A549 (cell line): ENCODE measurements around the gene PGPEP1. TPM values are rescaled to one million over a fixed set of nuclear protein-coding genes. Genes with fewer than 3 reads are reported as not detected.

Experiments used
- ATAC-seq, 2 experiments: fragments of 200-7000 bp in 1 of 2; fragments of >200 bp in 1 of 2; cut with Nextera tagmentation in 1 of 2; cut with Tn5 transposase in 1 of 2; 3 replicates each; pipeline versions ENCODE4 v1.8.0 to v1.9.1; 2018 to 2020; ENCODE audit warnings: mild to moderate bottlenecking in 1 of 2, moderate library complexity in 1 of 2
- CTCF ChIA-PET: fragments of 300-600 bp; sonication (Branson Sonifier 250); formaldehyde crosslinking; extraction: SDS; loops from one replicate; lab custom pipeline; 2021; ENCODE audit warnings: antibody characterized with exemption, inconsistent platforms; lab: Yijun Ruan, JAX
- POLR2A ChIA-PET: fragments of 350-600 bp; formaldehyde crosslinking; extraction: SDS; loops from one replicate; lab custom pipeline; 2021; ENCODE audit warnings: antibody characterized with exemption, inconsistent platforms; lab: Yijun Ruan, JAX
- DNase-seq, 2 experiments: peaks; one replicate each; pipeline versions ENCODE4 v3.0.0 to v3.0.0-alpha.2; 2011 to 2016; ENCODE audit warnings: low read depth in 1 of 2, low spot score in 1 of 2
- FAIRE-seq: peaks from 2 replicates; lab custom pipeline; 2011; peaks lifted over from hg19 to GRCh38; lab: Jason Lieb, UNC
- H3K27ac ChIP-seq, 2 experiments: fragments of >200 bp; sonication (Bioruptor Twin); formaldehyde crosslinking; 3 replicates each; pipeline ENCODE4 v1.5.1; 2016 to 2017
- H3K4me1 ChIP-seq: fragments of >200 bp; sonication (Bioruptor Twin); formaldehyde crosslinking; 3 replicates; pipeline ENCODE4 v1.6.1; 2016
- H3K4me2 ChIP-seq: fragments of >200 bp; sonication (Bioruptor Twin); formaldehyde crosslinking; 3 replicates; pipeline ENCODE4 v1.6.1; 2016
- H3K4me3 ChIP-seq: fragments of >200 bp; sonication (Bioruptor Twin); formaldehyde crosslinking; 3 replicates; pipeline ENCODE4 v1.5.1; 2016
- H3K9me3 ChIP-seq: fragments of >200 bp; sonication (Bioruptor Twin); formaldehyde crosslinking; 3 replicates; pipeline ENCODE4 v1.6.1; 2016
- ATOH8 ChIP-seq: fragments of 250-450 bp; sonication (Bioruptor Pico); IDR thresholded peaks from 2 replicates; pipeline ENCODE4 v1.5.0; 2020; ENCODE audit warnings: low read depth, mild to moderate bottlenecking, moderate library complexity
- BCL3 ChIP-seq: fragments of >200 bp; sonication (Bioruptor Twin); formaldehyde crosslinking; IDR thresholded peaks from 3 replicates; pipeline ENCODE4 v1.6.1; 2016
- CHD2 ChIP-seq: fragments of 150-350 bp; IDR thresholded peaks from 2 replicates; pipeline ENCODE4 v1.6.1; 2014; ENCODE audit warnings: low read length; ENCODE audit not compliant: partially characterized antibody
- EHF ChIP-seq: fragments of 250-450 bp; sonication (Bioruptor Pico); IDR thresholded peaks from 2 replicates; pipeline ENCODE4 v1.5.0; 2020; ENCODE audit warnings: mild to moderate bottlenecking
- EHMT2 ChIP-seq: fragments of 200-600 bp; sonication (generic); IDR thresholded peaks from 2 replicates; pipeline ENCODE4 v1.6.1; 2016; ENCODE audit warnings: antibody characterized with exemption, low read depth, mild to moderate bottlenecking, moderate library complexity
- ELK1 ChIP-seq: fragments of 150-350 bp; IDR thresholded peaks from 2 replicates; pipeline ENCODE4 v1.6.1; 2014; ENCODE audit warnings: low read depth, mild to moderate bottlenecking, low read length
- EP300 ChIP-seq, 2 experiments: fragments of >200 bp; sonication (Bioruptor Twin); formaldehyde crosslinking; IDR thresholded peaks; 2 replicates in 1 of 2; 3 replicates in 1 of 2; pipeline ENCODE4 v1.6.1; 2016 to 2017
- FOSB ChIP-seq: fragments of 250-450 bp; sonication (Bioruptor Pico); IDR thresholded peaks from 2 replicates; pipeline ENCODE4 v1.5.0; 2020; ENCODE audit warnings: mild to moderate bottlenecking, moderate library complexity
- FOSL2 ChIP-seq, 2 experiments: fragments of 450-650 bp in 1 of 2; fragments of >200 bp in 1 of 2; sonication (Bioruptor Twin) in 1 of 2; formaldehyde crosslinking; IDR thresholded peaks; 2 replicates each; pipeline versions ENCODE4 v1.5.0 to v1.6.1; 2016 to 2020; ENCODE audit warnings: mild to moderate bottlenecking in 1 of 2, moderate library complexity in 1 of 2
- GATA3 ChIP-seq: IDR thresholded peaks from 2 replicates; pipeline ENCODE4 v1.6.1; 2012; ENCODE audit warnings: borderline replicate concordance
- HMGXB4 ChIP-seq: fragments of 250-450 bp; sonication (Bioruptor Pico); IDR thresholded peaks from 2 replicates; pipeline ENCODE4 v1.5.0; 2021; ENCODE audit warnings: mild to moderate bottlenecking, moderate library complexity, borderline replicate concordance
- HOXA7 ChIP-seq: fragments of 250-450 bp; sonication (Bioruptor Pico); IDR thresholded peaks from 2 replicates; pipeline ENCODE4 v1.5.0; 2020; ENCODE audit warnings: mild to moderate bottlenecking, moderate library complexity
- HOXB13 ChIP-seq: fragments of 250-450 bp; sonication (Bioruptor Pico); IDR thresholded peaks from 2 replicates; pipeline ENCODE4 v1.5.0; 2020; ENCODE audit warnings: low read depth, mild to moderate bottlenecking, moderate library complexity
- JUN ChIP-seq, 2 experiments: fragments of >200 bp; sonication (Bioruptor Twin); formaldehyde crosslinking; IDR thresholded peaks; 2 replicates in 1 of 2; 3 replicates in 1 of 2; pipeline ENCODE4 v1.6.1; 2016 to 2017
- KDM1A ChIP-seq: fragments of 200-600 bp; sonication (generic); IDR thresholded peaks from 2 replicates; pipeline ENCODE4 v1.6.1; 2016; ENCODE audit warnings: low read depth, mild to moderate bottlenecking
- NFE2L2 ChIP-seq: fragments of 150-350 bp; conservative IDR thresholded peaks from 2 replicates; pipeline ENCODE4 v1.6.1; 2014; ENCODE audit warnings: low read length
- NPAS2 ChIP-seq: fragments of 250-450 bp; sonication (Bioruptor Pico); IDR thresholded peaks from 2 replicates; pipeline ENCODE4 v1.8.0; 2022; ENCODE audit warnings: mild to moderate bottlenecking, moderate library complexity, borderline replicate concordance
- POLR2A ChIP-seq: IDR thresholded peaks from 2 replicates; pipeline ENCODE4 v1.6.1; 2012; ENCODE audit warnings: mild to moderate bottlenecking, low read length
- POLR2AphosphoS2 ChIP-seq: conservative IDR thresholded peaks from 2 replicates; pipeline ENCODE4 v1.6.1; 2012; ENCODE audit warnings: low read length, improper control_type of control experiment, inconsistent platforms
- RAD21 ChIP-seq, 2 experiments: fragments of >200 bp in 1 of 2; sonication (Bioruptor Twin) in 1 of 2; formaldehyde crosslinking in 1 of 2; IDR thresholded peaks in 1 of 2; conservative IDR thresholded peaks in 1 of 2; 2 replicates in 1 of 2; 3 replicates in 1 of 2; pipeline ENCODE4 v1.6.1; 2012 to 2018; ENCODE audit warnings: inconsistent platforms in 1 of 2
- TFCP2L1 ChIP-seq: fragments of 250-450 bp; sonication (Bioruptor Pico); IDR thresholded peaks from 2 replicates; pipeline ENCODE4 v1.5.0; 2021; ENCODE audit warnings: mild to moderate bottlenecking
- TP53 ChIP-seq: fragments of 250-450 bp; sonication (Bioruptor Pico); IDR thresholded peaks from 2 replicates; pipeline ENCODE4 v1.5.0; 2021; ENCODE audit warnings: mild to moderate bottlenecking, moderate library complexity
- ZC3H11A ChIP-seq: fragments of 450-650 bp; IDR thresholded peaks from 2 replicates; pipeline ENCODE4 v1.6.1; 2014; ENCODE audit warnings: antibody characterized with exemption, mild to moderate bottlenecking
- ZFP36 ChIP-seq: fragments of 450-650 bp; IDR thresholded peaks from 2 replicates; pipeline ENCODE4 v1.6.1; 2014; ENCODE audit warnings: borderline replicate concordance; ENCODE audit not compliant: partially characterized antibody
- ZNF302 ChIP-seq: fragments of 250-450 bp; sonication (Bioruptor Pico); IDR thresholded peaks from 2 replicates; pipeline ENCODE4 v1.9.0; 2021; ENCODE audit warnings: inconsistent platforms, mild to moderate bottlenecking, moderate library complexity
- WGBS: methylation state at CpG from one replicate; pipeline ENCODE4 v1.1.6; 2017; ENCODE audit errors: missing lambda C conversion rate; 5-methylcytosine and 5-hydroxymethylcytosine counted together
- polyA plus RNA-seq, 4 experiments: library from polyadenylated mRNA; depleted of rRNA in 3 of 4; stranded (reverse); fragments of >200 nt; fragmentation: RNase III in 1 of 4; extraction: RNeasy Plus Mini Kit Qiagen cat#74134 plus additional on column Dnase treatment in 1 of 4; gene quantifications; 2 replicates in 3 of 4; 3 replicates in 1 of 4; pipeline ENCODE4 v1.2.3, GENCODE V29; 2011 to 2017

The PGPEP1 gene
- polyA plus RNA-seq, 2 of the 4 experiments (the other 2 are of a cell fraction) = 5.3 to 7.1 TPM

GRCh38 chr19:18333680-18334079 is 6.7 kb upstream of the PGPEP1 start:
- DNase-seq = no peak
- ATAC-seq = no peak
- no peak for TF ChIP-seq FOSB (CRISPR knock-in tag)
- TF ChIP-seq JUN (IDR thresholded peaks at IDR 0.05) = no peak
- no peak for TF ChIP-seq ELK1
- TF ChIP-seq ZC3H11A = no peak
- no peak for TF ChIP-seq RAD21 (conservative IDR thresholded peaks at IDR 0.05 in 1 of 2, IDR thresholded peaks at IDR 0.05 in 1 of 2)
- TF ChIP-seq BCL3 = no peak
- no peak for TF ChIP-seq FOSL2 (IDR thresholded peaks at IDR 0.05)
- TF ChIP-seq FOSL2 (CRISPR knock-in tag; IDR thresholded peaks at IDR 0.05) = no peak
- no peak for TF ChIP-seq ZNF302 (CRISPR knock-in tag)
- no peak for TF ChIP-seq NFE2L2
- TF ChIP-seq EHMT2 = no peak
- no peak for TF ChIP-seq NPAS2 (CRISPR knock-in tag)
- TF ChIP-seq HMGXB4 (CRISPR knock-in tag) = no peak
- TF ChIP-seq EP300 (IDR thresholded peaks at IDR 0.05) = no peak
- CTCF ChIA-PET = interaction anchor here (0.6 to 2.3 kb wide), 3 partner anchors 11 to 54 kb away, joined by 3 to 11 read pairs (median 8); partner anchors contain the start of gene LSM4
- H3K9me3 ChIP-seq = no peaks in the 10 kb centered on the region
- POLR2A ChIA-PET = no interaction called here
- FAIRE-seq = no peak
- peaks cover 14% of the 10 kb centered on the region for H3K4me1 ChIP-seq
- H3K4me2 ChIP-seq = no peak overlapping the region
- whole genome bisulfite sequencing = 79% methylated on average over 6 of the region's 6 CpGs
- no peak overlapping the region for H3K4me3 ChIP-seq
- no peak overlapping the region for H3K27ac ChIP-seq

DNA sequence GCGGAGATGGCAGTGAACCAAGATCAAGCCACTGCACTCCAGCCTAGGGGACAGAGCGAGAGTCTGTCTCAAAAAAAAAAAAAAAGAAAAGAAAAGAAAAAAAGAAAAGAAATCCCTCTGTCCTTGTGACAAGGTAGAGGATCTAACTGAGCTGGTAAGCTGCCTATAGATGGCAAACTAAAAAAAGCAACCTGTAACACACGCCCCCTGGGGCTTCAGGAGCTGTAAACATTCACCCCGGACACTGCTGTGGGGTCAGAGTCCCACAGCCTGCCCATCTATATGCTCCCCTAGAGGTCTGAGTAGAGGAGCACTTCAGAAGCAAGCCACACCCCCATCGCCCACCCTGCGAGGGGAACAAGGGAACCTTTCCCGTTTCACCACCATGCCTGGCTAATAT is 4.3 kb upstream of the PGPEP1 start:
- TF ChIP-seq FOSL2 (IDR thresholded peaks at IDR 0.05) = no peak
- TF ChIP-seq FOSL2 (CRISPR knock-in tag; IDR thresholded peaks at IDR 0.05) = no peak
- no peak for TF ChIP-seq ATOH8 (CRISPR knock-in tag)
- TF ChIP-seq ZFP36 = no peak
- TF ChIP-seq EHF (CRISPR knock-in tag) = no peak
- TF ChIP-seq GATA3 = no peak
- TF ChIP-seq CHD2 = no peak
- no peak for TF ChIP-seq POLR2AphosphoS2
- no peak for TF ChIP-seq POLR2A
- TF ChIP-seq TFCP2L1 (CRISPR knock-in tag) = no peak
- no peak for TF ChIP-seq TP53 (CRISPR knock-in tag)
- TF ChIP-seq EP300 (IDR thresholded peaks at IDR 0.05) = no peak
- no peak for TF ChIP-seq KDM1A
- TF ChIP-seq HOXB13 (CRISPR knock-in tag) = no peak
- no peak for TF ChIP-seq HOXA7 (CRISPR knock-in tag)
- FAIRE-seq (no peak), ATAC-seq (no peak), DNase-seq (no peak)
- Histone ChIP-seq H3K4me2 (no peak overlapping the region), H3K4me3 (no peak overlapping the region), H3K4me1 (peaks cover 14% of the 10 kb centered on the region), H3K27ac (no peak overlapping the region), H3K9me3 (no peaks in the 10 kb centered on the region)
- 49% methylated on average over 7 of the region's 7 CpGs for WGBS
- POLR2A ChIA-PET = no interaction called here
- CTCF ChIA-PET = interaction anchor here (0.6 to 4.9 kb wide), 6 partner anchors 13 to 115 kb away, joined by 3 to 24 read pairs (median 4); no protein-coding TSS in a partner anchor
